SJSA1 (cell line): ENCODE results near the gene FRMD4A. TPM values are rescaled to one million over a fixed set of nuclear protein-coding genes. Genes with fewer than 3 reads are reported as not detected.
A peak's percentile ranks its signal among the peaks of the same experiment; 100 is the strongest.

Experiments used
- DNase-seq, 2 experiments: peaks; one replicate each; pipeline ENCODE4 v3.0.0-alpha.2; 2015 to 2020; ENCODE audit warnings: low spot score in 2 of 2, low read depth in 1 of 2
- H3K27ac ChIP-seq: fragments of 250-450 bp; sonication (Bioruptor Pico); 2 replicates; pipeline ENCODE4 v1.5.1; 2020; ENCODE audit warnings: mild to moderate bottlenecking, moderate library complexity
- H3K27me3 ChIP-seq: fragments of 250-450 bp; sonication (Bioruptor Pico); replicated peaks from 2 replicates; pipeline ENCODE4 v1.5.1; 2020; ENCODE audit warnings: mild to moderate bottlenecking, moderate library complexity
- H3K36me3 ChIP-seq: fragments of 250-450 bp; sonication (Bioruptor Pico); 2 replicates; pipeline ENCODE4 v1.5.1; 2020; ENCODE audit warnings: mild to moderate bottlenecking
- H3K4me1 ChIP-seq: fragments of 250-450 bp; sonication (Bioruptor Pico); replicated peaks from 2 replicates; pipeline ENCODE4 v1.6.1; 2021; ENCODE audit warnings: mild to moderate bottlenecking
- H3K4me3 ChIP-seq: fragments of 250-450 bp; sonication (Bioruptor Pico); 2 replicates; pipeline ENCODE4 v1.5.1; 2020; ENCODE audit warnings: mild to moderate bottlenecking
- H3K9me3 ChIP-seq: fragments of 250-450 bp; sonication (Bioruptor Pico); replicated peaks from 2 replicates; pipeline ENCODE4 v1.5.1; 2020; ENCODE audit warnings: mild to moderate bottlenecking
- total RNA-seq: library from RNA; depleted of rRNA; stranded (reverse); fragments of >200 nt; shearing (Covaris generic); gene quantifications from 2 replicates; pipeline ENCODE4 v1.2.3, GENCODE V29; 2014

Gene FRMD4A
- total RNA-seq, 1 experiment from 2014 or later, result 6.2 TPM

GRCh38 chr10:13758756-13759155, 572.0 kb downstream of the FRMD4A start:
- H3K27me3 ChIP-seq, result no peaks in the 10 kb centered on the region
- no peaks in the 10 kb centered on the region for H3K36me3 ChIP-seq
- no peak for DNase-seq
- H3K9me3 ChIP-seq, result no peaks in the 10 kb centered on the region
- H3K4me1 ChIP-seq, result no peaks in the 10 kb centered on the region
- H3K27ac ChIP-seq, result no peak overlapping the region
- no peak overlapping the region for H3K4me3 ChIP-seq

DNA sequence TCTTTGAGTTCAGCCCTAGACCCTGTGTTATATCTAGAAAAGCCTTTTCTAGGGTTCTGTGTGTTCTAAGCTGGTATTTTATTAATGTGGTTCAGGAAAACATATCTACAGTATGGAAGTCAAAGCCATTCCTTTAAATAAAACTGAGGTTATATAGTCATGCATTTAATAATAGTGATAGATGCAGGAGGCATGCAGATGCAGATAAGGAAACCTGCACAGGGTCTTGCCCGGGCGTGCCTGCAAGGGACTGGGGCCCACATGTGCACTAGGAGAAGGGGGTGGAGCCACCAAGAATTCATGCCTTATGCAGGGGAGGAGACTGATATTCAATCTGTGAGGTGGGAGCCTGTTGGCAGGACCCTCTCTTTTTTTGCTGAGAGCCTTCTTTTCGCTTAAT, 572.4 kb downstream of the FRMD4A start:
- H3K27ac ChIP-seq, result no peak overlapping the region
- no peaks in the 10 kb centered on the region for H3K36me3 ChIP-seq
- H3K9me3 ChIP-seq, result no peaks in the 10 kb centered on the region
- H3K4me3 ChIP-seq, result no peak overlapping the region
- no peaks in the 10 kb centered on the region for H3K27me3 ChIP-seq
- H3K4me1 ChIP-seq, result no peaks in the 10 kb centered on the region
- DNase-seq, result no peak

- DNase-seq, result no peak
- H3K9me3 ChIP-seq, result no peaks in the 10 kb centered on the region
- no peak overlapping the region for H3K27ac ChIP-seq
- no peaks in the 10 kb centered on the region for H3K27me3 ChIP-seq
- no peaks in the 10 kb centered on the region for H3K4me1 ChIP-seq
- no peak overlapping the region for H3K4me3 ChIP-seq
- H3K36me3 ChIP-seq, result no peaks in the 10 kb centered on the region
Observed at GRCh38 chr10:13754277-13754676, 576.4 kb downstream of the FRMD4A start.

DNA sequence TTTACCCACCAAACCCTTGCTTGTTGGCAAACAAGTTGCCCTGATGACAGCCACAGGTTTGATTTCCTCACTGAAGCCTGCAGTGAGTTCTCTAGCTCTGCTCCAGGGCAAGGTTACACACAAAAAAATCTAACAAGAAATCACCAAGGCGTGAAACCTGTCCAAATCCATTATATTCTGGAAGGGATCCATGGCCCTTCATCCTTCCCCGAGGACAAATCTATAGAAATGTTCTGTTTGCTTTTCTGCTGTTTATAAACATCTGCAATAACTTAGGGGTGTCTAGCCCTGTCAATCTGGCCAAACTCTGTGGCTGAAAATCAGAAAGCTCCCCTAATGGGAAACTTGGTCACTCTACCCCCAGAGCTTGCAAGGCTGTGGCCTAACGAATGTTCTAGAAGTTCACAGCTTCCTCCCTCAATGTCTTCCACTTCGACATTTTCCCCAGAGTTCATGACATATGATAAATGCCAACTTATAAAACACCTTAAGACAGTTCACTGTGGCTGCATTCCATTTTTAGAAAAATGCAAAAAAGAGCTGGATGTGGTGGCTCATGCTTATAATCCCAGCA, 579.4 kb downstream of the FRMD4A start:
- H3K27me3 ChIP-seq, result no peaks in the 10 kb centered on the region
- no peaks in the 10 kb centered on the region for H3K4me1 ChIP-seq
- no peaks in the 10 kb centered on the region for H3K36me3 ChIP-seq
- no peak overlapping the region for H3K27ac ChIP-seq
- H3K4me3 ChIP-seq, result no peak overlapping the region
- no peak for DNase-seq
- H3K9me3 ChIP-seq, result no peaks in the 10 kb centered on the region

DNA sequence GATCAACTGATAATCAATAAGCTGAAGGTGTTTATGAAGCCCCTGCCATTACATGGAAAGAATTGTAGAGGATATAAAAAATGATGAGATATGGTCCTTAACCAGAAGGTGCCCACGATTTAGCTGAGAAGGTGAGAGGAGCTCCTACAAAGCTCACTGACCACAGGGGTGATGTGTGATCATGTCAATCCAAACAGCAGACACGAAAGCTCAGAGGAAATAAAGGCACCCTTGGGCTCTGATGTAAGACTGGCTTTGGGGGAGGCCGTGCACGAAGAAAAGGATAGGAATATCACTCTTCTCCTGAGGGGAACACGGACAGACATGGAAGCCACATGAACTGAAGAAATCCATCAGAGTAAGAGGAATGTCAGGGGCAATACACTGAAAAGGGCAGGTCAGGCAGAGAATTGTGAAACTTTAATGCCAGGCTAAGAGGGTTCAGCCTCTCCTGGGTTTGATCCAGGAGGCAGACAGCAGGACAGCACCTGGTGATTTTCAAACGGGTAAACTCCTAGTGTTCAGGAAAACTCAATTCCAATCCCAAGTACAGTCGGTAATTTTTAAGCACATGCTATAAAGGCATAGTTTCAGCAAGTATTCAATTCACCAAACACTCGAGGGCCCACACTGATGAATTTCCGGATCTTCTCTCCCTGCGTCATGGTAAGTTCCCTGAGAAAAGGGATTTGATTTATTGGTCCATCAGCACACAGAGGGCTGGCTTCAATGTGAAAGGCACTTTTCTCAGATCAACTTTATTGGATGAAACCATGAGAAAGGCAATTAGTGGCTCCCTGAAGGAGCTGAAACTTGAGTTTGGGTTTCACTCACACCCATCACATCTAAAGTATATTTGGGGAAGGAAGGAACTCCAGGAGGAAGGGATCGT, 580.2 kb downstream of the FRMD4A start:
- no peaks in the 10 kb centered on the region for H3K36me3 ChIP-seq
- no peak for DNase-seq

GRCh38 chr10:13745271-13745670, 585.5 kb downstream of the FRMD4A start:
- Histone ChIP-seq H3K4me1 (no peaks in the 10 kb centered on the region; the same call in 1 of the 2 replicates), H3K36me3 (no peaks in the 10 kb centered on the region), H3K9me3 (no peaks in the 10 kb centered on the region), H3K4me3 (no peak overlapping the region), H3K27ac (no peak overlapping the region), H3K27me3 (no peaks in the 10 kb centered on the region)
- DNase-seq, result no peak

More for the DNA sequence above, 580.2 kb downstream of the FRMD4A start:
- Histone ChIP-seq H3K9me3 (no peaks in the 10 kb centered on the region), H3K4me1 (no peaks in the 10 kb centered on the region), H3K27me3 (no peaks in the 10 kb centered on the region), H3K27ac (no peak overlapping the region), H3K4me3 (no peak overlapping the region)

DNA sequence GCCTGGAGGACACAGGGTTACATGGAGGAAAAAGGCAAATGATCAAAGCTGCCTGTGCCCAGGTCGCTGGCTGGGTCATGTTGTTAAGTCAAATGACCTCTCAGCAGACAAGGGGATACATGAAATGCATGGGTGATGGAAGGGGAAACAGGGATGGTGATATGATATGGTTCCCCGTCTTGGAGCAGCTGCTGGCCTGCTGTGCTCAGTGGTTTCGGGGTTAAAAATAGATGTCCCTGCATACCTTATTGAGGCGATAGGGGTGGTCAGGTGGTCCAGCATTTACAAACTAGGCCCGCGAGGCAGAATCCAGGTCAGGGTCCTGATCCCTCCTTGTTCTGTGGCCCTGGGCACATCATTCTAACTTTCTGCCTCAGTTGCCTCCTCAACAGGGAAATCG, 586.8 kb downstream of the FRMD4A start:
- Histone ChIP-seq H3K36me3 (no peaks in the 10 kb centered on the region), H3K27me3 (no peaks in the 10 kb centered on the region), H3K27ac (no peak overlapping the region), H3K4me3 (no peak overlapping the region), H3K9me3 (no peaks in the 10 kb centered on the region), H3K4me1 (no peaks in the 10 kb centered on the region; the same call in 1 of the 2 replicates)
- DNase-seq, result no peak

- peak in 1 of 2 experiments; percentile 10 for DNase-seq
- no peak overlapping the region for H3K4me3 ChIP-seq
- H3K36me3 ChIP-seq, result no peaks in the 10 kb centered on the region
- H3K4me1 ChIP-seq, result no peaks in the 10 kb centered on the region; the same call in 1 of the 2 replicates
- no peaks in the 10 kb centered on the region for H3K27me3 ChIP-seq
- no peaks in the 10 kb centered on the region for H3K9me3 ChIP-seq
- no peak overlapping the region for H3K27ac ChIP-seq
Observed at GRCh38 chr10:13743101-13743693, 587.5 kb downstream of the FRMD4A start.

DNA sequence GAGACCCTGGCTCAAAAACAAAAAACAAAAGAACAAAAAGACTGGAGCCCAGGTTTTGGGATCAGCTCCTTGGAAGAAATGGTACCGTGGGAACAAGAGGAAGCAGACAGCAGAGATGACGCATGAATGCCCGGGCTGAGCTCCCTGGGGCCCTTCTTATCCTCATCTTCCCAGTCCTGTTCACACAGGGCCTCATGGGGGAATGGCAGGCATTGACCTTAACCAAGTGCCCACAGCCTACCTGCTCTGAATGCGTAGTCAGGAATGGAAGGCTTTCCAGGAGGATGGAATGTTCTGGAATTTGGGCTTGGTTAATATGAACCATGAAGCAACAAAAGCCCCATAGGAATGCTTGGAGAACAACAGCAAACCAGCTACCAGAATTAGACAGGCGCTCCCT, 589.3 kb downstream of the FRMD4A start:
- DNase-seq, result no peak

GRCh38 chr10:13740461-13740860, 590.3 kb downstream of the FRMD4A start:
- no peaks in the 10 kb centered on the region for H3K27me3 ChIP-seq
- no peaks in the 10 kb centered on the region for H3K9me3 ChIP-seq
- DNase-seq, result no peak
- H3K27ac ChIP-seq, result no peak overlapping the region
- H3K36me3 ChIP-seq, result no peaks in the 10 kb centered on the region
- H3K4me3 ChIP-seq, result no peak overlapping the region
- H3K4me1 ChIP-seq, result no peaks in the 10 kb centered on the region; the same call in 1 of the 2 replicates

More for the DNA sequence above, 589.3 kb downstream of the FRMD4A start:
- no peaks in the 10 kb centered on the region for H3K27me3 ChIP-seq
- H3K27ac ChIP-seq, result no peak overlapping the region
- no peaks in the 10 kb centered on the region for H3K36me3 ChIP-seq
- no peaks in the 10 kb centered on the region for H3K9me3 ChIP-seq
- no peak overlapping the region for H3K4me3 ChIP-seq
- H3K4me1 ChIP-seq, result no peaks in the 10 kb centered on the region; the same call in 1 of the 2 replicates

DNA sequence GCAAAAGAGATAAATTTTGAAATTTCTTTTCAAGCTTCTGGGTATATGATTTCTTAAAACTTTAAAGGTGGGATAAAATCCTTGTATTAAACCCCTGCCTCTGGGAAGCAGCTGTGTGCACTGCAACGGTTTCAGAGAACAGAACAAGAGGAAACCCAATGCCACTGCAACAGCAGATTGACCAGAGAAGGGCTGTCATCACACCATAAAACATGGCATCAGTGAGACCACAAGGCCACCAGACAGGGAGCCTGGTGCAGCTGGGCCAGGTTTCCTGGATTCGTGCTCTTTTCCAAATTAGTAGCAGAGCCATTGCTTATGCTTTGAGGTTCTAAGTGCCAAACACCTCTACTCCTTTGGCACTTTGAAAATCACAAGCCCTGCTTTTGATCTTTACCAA, 591.5 kb downstream of the FRMD4A start:
- no peak for DNase-seq
- no peak overlapping the region for H3K27ac ChIP-seq
- H3K4me3 ChIP-seq, result no peak overlapping the region
- H3K36me3 ChIP-seq, result no peaks in the 10 kb centered on the region
- no peaks in the 10 kb centered on the region; the same call in 1 of the 2 replicates for H3K4me1 ChIP-seq
- H3K9me3 ChIP-seq, result no peaks in the 10 kb centered on the region
- no peaks in the 10 kb centered on the region for H3K27me3 ChIP-seq

DNA sequence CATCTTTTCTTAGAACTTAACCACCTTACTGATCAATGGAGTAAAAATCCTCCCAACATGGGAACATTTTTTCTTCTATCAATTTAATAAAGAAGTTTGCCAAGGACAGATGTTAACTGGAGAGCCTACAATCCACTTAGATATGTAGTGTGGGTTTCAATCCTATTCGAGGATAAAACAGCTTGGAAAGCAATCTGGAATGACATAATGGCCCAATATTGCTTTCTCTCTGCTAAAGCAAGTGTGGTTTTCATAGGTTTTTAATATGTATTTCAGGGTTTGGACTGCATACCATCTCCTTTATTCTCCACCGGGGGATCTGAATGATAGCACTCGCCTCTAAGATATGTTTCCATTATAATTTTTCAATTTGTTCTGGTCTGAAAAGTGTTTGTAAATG, 594.2 kb downstream of the FRMD4A start:
- Histone ChIP-seq H3K36me3 (no peaks in the 10 kb centered on the region), H3K27ac (no peak overlapping the region), H3K9me3 (no peaks in the 10 kb centered on the region), H3K4me1 (no peaks in the 10 kb centered on the region), H3K27me3 (no peaks in the 10 kb centered on the region), H3K4me3 (no peak overlapping the region)
- DNase-seq, result no peak

- Histone ChIP-seq H3K27ac (no peak overlapping the region), H3K4me3 (no peak overlapping the region), H3K4me1 (no peaks in the 10 kb centered on the region), H3K9me3 (no peaks in the 10 kb centered on the region), H3K27me3 (no peaks in the 10 kb centered on the region), H3K36me3 (no peaks in the 10 kb centered on the region)
- DNase-seq, result no peak
Observed at GRCh38 chr10:13734151-13734550, 596.6 kb downstream of the FRMD4A start.

- Histone ChIP-seq H3K36me3 (no peaks in the 10 kb centered on the region), H3K27ac (no peak overlapping the region), H3K9me3 (no peaks in the 10 kb centered on the region), H3K4me1 (no peaks in the 10 kb centered on the region), H3K27me3 (no peaks in the 10 kb centered on the region), H3K4me3 (no peak overlapping the region)
- DNase-seq, result no peak
Observed at GRCh38 chr10:13733071-13733470, 597.7 kb downstream of the FRMD4A start.
